ENCODE measurements around the gene SPAG5.

Gene SPAG5

DNA sequence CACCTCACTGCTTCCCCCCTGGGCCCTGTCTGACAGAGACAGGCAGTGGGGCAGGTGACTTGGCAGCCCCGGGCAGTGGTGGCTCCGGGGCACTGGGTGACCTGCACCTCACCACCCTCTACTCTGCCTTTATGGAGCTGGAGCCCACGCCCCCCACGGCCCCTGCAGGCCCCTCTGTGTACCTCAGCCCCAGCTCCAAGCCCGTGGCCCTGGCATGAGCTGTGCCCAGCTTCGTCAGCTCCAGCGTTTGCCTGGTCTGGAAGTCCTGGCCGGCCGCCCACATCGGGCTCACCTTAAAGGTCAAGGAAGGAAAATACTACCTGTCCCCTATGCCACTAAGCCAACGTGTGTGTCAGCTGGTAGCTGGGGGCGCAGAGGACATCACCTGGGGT is 61.6 kb downstream of the SPAG5 start:
- no peak overlapping the region for H3K4me3 ChIP-seq (ENCODE audit: low read depth in 1 of 5, low read length in 5 of 5)
- no peak overlapping the region for H3K27ac ChIP-seq (ENCODE audit: low read depth, low read length)
- H3K4me1 ChIP-seq (ENCODE audit: control insufficient read depth in 5 of 5, insufficient read depth in 5 of 5, low read length in 5 of 5) = no peaks in the 10 kb centered on the region

DNA sequence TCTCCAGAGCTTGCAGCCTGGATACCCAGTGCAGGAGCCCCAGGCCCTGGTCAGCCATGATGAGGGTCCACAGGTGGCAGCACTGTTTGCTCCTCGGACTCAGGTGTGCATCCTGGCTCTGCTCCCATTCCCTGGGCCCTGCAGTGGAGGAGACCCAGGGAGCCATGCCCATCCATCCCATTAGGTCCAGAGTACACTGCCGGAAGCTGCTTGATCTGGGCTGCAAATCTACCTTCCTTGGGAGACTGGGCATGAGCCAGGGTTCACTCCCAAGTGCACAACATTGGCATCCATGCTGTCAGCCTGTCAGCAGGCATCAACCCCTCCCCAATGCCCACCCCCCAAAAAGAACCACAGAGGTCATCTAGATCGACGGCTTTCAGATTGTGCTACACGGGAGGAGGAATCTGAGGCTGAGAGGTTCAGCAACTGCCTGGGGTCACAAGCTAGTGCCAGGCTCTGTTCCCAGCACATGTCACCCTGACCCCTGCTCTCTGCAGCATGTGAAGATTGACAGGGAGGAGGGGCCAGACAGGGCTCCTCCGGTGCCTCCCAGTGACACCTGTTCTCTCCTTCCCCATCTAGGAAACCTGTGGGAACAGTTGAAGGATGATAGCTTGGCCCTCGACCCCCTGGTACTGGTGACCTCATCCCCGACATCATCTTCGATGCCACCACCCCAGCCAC is 62.1 kb downstream of the SPAG5 start:
- Histone ChIP-seq H3K4me1 (ENCODE audit: control insufficient read depth in 5 of 5, insufficient read depth in 5 of 5, low read length in 5 of 5) (no peaks in the 10 kb centered on the region), H3K36me3 (ENCODE audit: control insufficient read depth in 5 of 5, insufficient read depth in 5 of 5, low read length in 5 of 5) (no peaks in the 10 kb centered on the region), H3K27ac (ENCODE audit: low read depth, low read length) (no peak overlapping the region)

More for the DNA sequence above, 61.6 kb downstream of the SPAG5 start:
- Histone ChIP-seq H3K36me3 (ENCODE audit: control insufficient read depth in 5 of 5, insufficient read depth in 5 of 5, low read length in 5 of 5) (no peaks in the 10 kb centered on the region), H3K9me3 (ENCODE audit: control insufficient read depth in 5 of 5, low read length in 5 of 5) (no peaks in the 10 kb centered on the region), H3K27me3 (ENCODE audit: control insufficient read depth in 5 of 5, insufficient read depth in 4 of 5, low read length in 5 of 5) (peaks cover 0 to 3% (median 0%) of the 10 kb centered on the region in 5 donors), H3K9ac (ENCODE audit: low read length in 5 of 5) (no peak overlapping the region)

DNA sequence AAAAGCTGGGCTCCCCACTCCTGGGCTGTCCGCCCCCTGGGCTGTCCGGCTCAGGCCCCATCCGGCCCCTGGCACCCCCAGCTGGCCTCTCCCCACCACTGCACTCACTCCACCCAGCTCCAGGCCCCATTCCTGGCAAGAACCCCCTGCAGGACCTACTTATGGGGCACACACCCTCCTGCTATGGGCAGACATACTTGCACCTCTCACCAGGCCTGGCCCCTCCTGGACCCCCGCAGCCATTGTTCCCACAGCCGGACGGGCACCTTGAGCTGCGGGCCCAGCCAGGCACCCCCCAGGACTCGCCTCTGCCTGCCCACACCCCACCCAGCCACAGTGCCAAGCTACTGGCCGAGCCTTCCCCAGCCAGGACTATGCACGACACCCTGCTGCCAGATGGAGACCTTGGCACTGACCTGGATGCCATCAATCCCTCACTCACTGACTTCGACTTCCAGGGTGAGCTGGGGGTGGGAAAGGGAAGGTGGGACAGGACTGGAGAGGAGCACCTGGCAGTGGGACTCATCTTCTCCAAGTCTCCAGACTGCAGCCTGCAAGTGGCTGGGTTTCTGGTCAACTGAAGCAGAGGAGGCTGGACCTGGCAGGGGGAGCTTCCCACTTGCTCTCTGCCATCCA is 64.0 kb downstream of the SPAG5 start:
- Histone ChIP-seq H3K4me1 (ENCODE audit: control insufficient read depth in 5 of 5, insufficient read depth in 5 of 5, low read length in 5 of 5) (no peaks in the 10 kb centered on the region), H3K27ac (ENCODE audit: low read depth, low read length) (no peak overlapping the region), H3K9ac (ENCODE audit: low read length in 5 of 5) (no peak overlapping the region), H3K9me3 (ENCODE audit: control insufficient read depth in 5 of 5, low read length in 5 of 5) (no peaks in the 10 kb centered on the region), H3K4me3 (ENCODE audit: low read depth in 1 of 5, low read length in 5 of 5) (no peak overlapping the region), H3K27me3 (ENCODE audit: control insufficient read depth in 5 of 5, insufficient read depth in 4 of 5, low read length in 5 of 5) (peaks cover 0 to 10% (median 4%) of the 10 kb centered on the region in 5 donors), H3K36me3 (ENCODE audit: control insufficient read depth in 5 of 5, insufficient read depth in 5 of 5, low read length in 5 of 5) (no peaks in the 10 kb centered on the region)

More for the DNA sequence above, 62.1 kb downstream of the SPAG5 start:
- Histone ChIP-seq H3K9ac (ENCODE audit: low read length in 5 of 5) (no peak overlapping the region), H3K27me3 (ENCODE audit: control insufficient read depth in 5 of 5, insufficient read depth in 4 of 5, low read length in 5 of 5) (peaks cover 0 to 3% (median 1%) of the 10 kb centered on the region in 5 donors), H3K4me3 (ENCODE audit: low read depth in 1 of 5, low read length in 5 of 5) (no peak overlapping the region), H3K9me3 (ENCODE audit: control insufficient read depth in 5 of 5, low read length in 5 of 5) (no peaks in the 10 kb centered on the region)

DNA sequence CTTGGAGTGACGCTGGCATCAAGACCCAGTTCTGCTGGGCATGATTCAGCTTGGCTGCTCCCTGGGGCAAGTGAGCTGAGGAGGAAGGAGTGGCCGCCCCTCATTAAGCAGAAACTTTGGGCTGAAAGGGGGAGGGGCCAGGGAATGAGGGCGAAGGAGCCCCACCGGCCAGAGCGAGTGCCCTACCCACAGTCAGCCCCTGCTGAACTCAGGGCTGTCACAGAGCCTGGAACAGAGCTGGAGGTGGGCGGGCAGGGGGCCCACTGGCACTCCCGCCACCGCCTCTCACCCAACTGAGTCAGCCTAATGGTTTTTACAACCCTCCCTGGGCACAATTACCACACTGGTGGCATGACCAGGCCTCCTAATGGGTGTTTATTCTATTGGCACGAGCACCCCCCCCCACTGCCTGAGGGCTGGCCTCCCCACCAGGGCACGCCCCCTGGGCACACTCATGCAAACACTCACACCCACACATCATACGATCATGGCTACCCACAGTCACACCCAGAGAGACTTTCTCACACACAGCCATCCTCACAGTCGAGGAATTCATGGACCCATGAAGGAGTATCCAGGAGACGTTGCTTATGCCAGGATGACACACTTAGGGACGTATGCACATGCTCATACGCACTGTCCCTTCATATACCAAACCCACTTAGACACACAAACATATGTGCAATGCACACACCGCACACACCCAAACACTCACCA is 65.6 kb downstream of the SPAG5 start:
- Histone ChIP-seq H3K9ac (ENCODE audit: low read length in 5 of 5) (no peak overlapping the region), H3K9me3 (ENCODE audit: control insufficient read depth in 5 of 5, low read length in 5 of 5) (no peaks in the 10 kb centered on the region), H3K27me3 (ENCODE audit: control insufficient read depth in 5 of 5, insufficient read depth in 4 of 5, low read length in 5 of 5) (peaks cover 0 to 10% (median 4%) of the 10 kb centered on the region in 5 donors), H3K4me3 (ENCODE audit: low read depth in 1 of 5, low read length in 5 of 5) (no peak overlapping the region), H3K4me1 (ENCODE audit: control insufficient read depth in 5 of 5, insufficient read depth in 5 of 5, low read length in 5 of 5) (no peaks in the 10 kb centered on the region), H3K36me3 (ENCODE audit: control insufficient read depth in 5 of 5, insufficient read depth in 5 of 5, low read length in 5 of 5) (no peaks in the 10 kb centered on the region), H3K27ac (ENCODE audit: low read depth, low read length) (no peak overlapping the region)

DNA sequence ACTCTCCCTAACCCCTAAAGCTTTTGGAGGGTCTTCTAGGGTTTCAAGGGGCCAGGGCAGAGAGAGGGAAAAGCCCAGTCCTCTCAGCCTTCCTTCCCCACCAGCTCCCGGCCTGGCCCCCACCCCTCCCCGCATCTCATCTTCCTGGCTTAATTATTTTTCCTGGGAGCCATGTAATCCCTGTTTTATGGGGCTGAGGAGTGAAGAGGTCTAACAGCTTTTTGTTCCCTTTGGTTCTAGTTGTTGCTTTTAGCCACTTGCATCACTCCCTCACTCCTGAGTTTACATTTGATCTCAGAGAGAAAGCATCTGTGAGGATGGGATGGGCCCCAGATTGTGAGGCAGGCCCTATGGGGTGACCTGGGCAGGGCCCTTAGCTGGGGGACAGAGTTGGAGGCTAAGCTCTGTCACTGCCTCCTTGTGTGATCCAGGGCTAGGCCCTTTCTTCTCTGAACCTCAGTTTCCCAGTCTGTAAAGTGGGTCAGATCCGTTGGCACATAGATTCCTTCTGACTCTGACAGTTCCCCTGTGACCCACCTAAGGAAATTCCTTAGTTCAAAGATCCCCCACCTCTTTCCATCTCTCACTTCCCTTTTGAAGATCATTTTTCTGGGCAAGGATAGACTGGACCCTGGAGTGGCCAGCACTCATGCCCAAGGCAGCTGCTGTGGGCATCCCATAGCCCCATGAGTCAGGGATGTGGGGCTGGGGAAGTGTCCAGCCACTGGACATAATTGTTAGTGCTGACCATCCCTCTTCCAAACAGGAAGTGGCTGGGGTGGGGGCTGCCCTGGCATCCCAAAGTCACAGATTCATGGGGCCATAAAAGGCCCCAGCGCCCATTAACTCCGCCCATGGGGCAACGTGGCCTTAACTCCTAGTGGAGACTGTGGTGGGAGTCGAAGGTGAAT is 66.5 kb downstream of the SPAG5 start:
- Histone ChIP-seq H3K36me3 (ENCODE audit: control insufficient read depth in 5 of 5, insufficient read depth in 5 of 5, low read length in 5 of 5) (no peaks in the 10 kb centered on the region), H3K4me3 (ENCODE audit: low read depth in 1 of 5, low read length in 5 of 5) (no peak overlapping the region), H3K27me3 (ENCODE audit: control insufficient read depth in 5 of 5, insufficient read depth in 4 of 5, low read length in 5 of 5) (peaks cover 0 to 10% (median 4%) of the 10 kb centered on the region in 5 donors), H3K9me3 (ENCODE audit: control insufficient read depth in 5 of 5, low read length in 5 of 5) (no peaks in the 10 kb centered on the region), H3K9ac (ENCODE audit: low read length in 5 of 5) (no peak overlapping the region), H3K27ac (ENCODE audit: low read depth, low read length) (no peak overlapping the region), H3K4me1 (ENCODE audit: control insufficient read depth in 5 of 5, insufficient read depth in 5 of 5, low read length in 5 of 5) (no peaks in the 10 kb centered on the region)

DNA sequence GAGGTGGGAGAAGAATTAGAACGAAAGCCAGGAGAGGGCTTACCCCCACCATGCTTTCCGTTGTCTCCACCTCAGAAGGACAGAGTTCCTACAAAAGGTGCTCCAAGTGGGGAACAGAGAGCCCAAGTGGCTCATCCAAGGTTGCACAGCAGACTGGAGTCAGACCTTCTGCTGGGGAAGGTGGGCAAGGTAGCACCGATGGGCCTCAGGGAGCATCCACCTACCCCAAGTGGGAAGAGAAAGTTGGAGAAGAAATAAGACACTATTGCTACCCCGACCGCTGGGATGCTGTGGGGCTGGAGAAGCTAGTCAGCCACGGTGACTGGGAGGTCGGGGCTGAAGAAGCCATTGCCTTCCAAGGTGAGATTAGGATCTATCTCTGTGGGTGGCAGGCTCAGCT is 67.9 kb downstream of the SPAG5 start:
- no peak overlapping the region for H3K9ac ChIP-seq (ENCODE audit: low read length in 5 of 5)
- H3K4me3 ChIP-seq (ENCODE audit: low read depth in 1 of 5, low read length in 5 of 5) = no peak overlapping the region
- H3K4me1 ChIP-seq (ENCODE audit: control insufficient read depth in 5 of 5, insufficient read depth in 5 of 5, low read length in 5 of 5) = no peaks in the 10 kb centered on the region
- H3K36me3 ChIP-seq (ENCODE audit: control insufficient read depth in 5 of 5, insufficient read depth in 5 of 5, low read length in 5 of 5) = no peaks in the 10 kb centered on the region
- H3K9me3 ChIP-seq (ENCODE audit: control insufficient read depth in 5 of 5, low read length in 5 of 5) = no peaks in the 10 kb centered on the region
- H3K27ac ChIP-seq (ENCODE audit: low read depth, low read length) = no peak overlapping the region
- H3K27me3 ChIP-seq (ENCODE audit: control insufficient read depth in 5 of 5, insufficient read depth in 4 of 5, low read length in 5 of 5) = peaks cover 0 to 9% (median 4%) of the 10 kb centered on the region in 5 donors

DNA sequence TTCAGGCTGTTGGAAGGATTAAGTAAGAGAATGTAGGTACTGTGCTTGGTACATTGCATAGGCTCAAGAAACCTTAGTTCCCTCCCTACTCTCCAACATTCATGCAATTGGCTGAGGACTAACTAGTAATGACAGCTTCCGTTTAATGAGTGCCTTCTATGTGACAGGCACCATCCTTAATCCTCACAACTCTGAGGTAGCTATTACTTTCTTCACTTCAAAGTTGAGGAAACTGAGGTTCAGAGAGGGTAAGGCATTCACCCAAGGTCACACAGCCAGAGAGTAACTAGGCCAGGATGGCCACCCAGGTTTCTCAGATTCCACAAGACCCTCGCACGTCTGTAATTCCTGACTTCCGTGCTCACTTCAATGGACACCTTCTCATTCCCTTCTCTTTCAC is 68.6 kb downstream of the SPAG5 start:
- H3K27me3 ChIP-seq (ENCODE audit: control insufficient read depth in 5 of 5, insufficient read depth in 4 of 5, low read length in 5 of 5) = peaks cover 0 to 9% (median 4%) of the 10 kb centered on the region in 5 donors
- H3K9me3 ChIP-seq (ENCODE audit: control insufficient read depth in 5 of 5, low read length in 5 of 5) = no peaks in the 10 kb centered on the region
- no peak overlapping the region for H3K9ac ChIP-seq (ENCODE audit: low read length in 5 of 5)
- H3K4me3 ChIP-seq (ENCODE audit: low read depth in 1 of 5, low read length in 5 of 5) = no peak overlapping the region
- no peaks in the 10 kb centered on the region for H3K4me1 ChIP-seq (ENCODE audit: control insufficient read depth in 5 of 5, insufficient read depth in 5 of 5, low read length in 5 of 5)
- H3K36me3 ChIP-seq (ENCODE audit: control insufficient read depth in 5 of 5, insufficient read depth in 5 of 5, low read length in 5 of 5) = no peaks in the 10 kb centered on the region
- H3K27ac ChIP-seq (ENCODE audit: low read depth, low read length) = no peak overlapping the region

DNA sequence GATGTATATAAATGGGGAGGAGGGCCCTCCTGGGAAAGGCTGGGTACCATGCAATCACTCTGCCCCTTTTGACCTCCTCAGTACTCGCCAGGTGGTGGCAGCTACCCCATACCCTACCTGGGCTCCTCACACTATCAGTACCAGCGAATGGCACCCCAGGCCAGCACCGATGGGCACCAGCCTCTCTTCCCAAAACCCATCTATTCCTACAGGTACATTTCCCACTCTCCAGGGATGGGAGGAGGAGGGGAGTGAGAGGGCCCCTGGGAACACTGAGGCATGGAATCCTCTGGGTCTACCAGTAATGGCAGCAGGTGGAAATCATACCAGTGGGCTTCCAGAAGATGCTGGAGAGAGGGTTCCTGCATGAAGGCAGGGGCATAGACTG is 69.8 kb downstream of the SPAG5 start:
- Histone ChIP-seq H3K27me3 (ENCODE audit: control insufficient read depth in 5 of 5, insufficient read depth in 4 of 5, low read length in 5 of 5) (peaks cover 0 to 9% (median 4%) of the 10 kb centered on the region in 5 donors), H3K9ac (ENCODE audit: low read length in 5 of 5) (no peak overlapping the region), H3K27ac (ENCODE audit: low read depth, low read length) (no peak overlapping the region), H3K9me3 (ENCODE audit: control insufficient read depth in 5 of 5, low read length in 5 of 5) (no peaks in the 10 kb centered on the region), H3K36me3 (ENCODE audit: control insufficient read depth in 5 of 5, insufficient read depth in 5 of 5, low read length in 5 of 5) (no peaks in the 10 kb centered on the region), H3K4me1 (ENCODE audit: control insufficient read depth in 5 of 5, insufficient read depth in 5 of 5, low read length in 5 of 5) (no peaks in the 10 kb centered on the region), H3K4me3 (ENCODE audit: low read depth in 1 of 5, low read length in 5 of 5) (no peak overlapping the region)

DNA sequence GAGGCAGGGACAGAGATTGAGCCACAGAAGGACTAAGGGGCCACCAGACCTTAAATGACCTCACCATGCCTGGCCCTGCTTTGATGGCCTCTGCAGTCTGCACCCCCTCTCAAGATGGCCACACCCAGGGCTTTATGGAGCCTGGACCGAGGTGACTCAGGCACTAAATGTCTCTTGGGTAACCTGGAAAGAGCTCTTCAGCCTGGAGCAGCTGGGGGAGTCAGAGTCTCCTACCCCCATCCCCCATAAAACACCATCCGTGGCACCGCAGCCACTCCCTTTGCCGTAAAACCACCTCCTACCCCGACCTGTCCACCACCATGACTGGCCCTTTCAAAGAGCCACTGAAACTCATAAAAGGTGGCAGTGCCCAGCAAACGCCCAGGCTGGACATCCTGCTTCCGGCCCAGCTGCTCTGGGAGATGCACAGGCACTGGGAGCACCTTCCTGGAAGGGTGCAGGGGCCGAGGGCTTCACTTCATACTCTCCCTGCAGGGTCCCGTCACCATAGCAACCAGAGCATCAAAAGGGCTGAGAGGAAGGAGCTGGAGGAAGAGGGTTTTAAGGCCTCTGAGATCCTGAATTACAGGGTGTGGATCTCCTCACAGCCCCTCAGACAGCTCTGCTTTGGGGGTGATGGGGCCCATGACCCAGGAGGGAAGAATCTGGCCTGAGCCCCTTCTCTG is 70.4 kb downstream of the SPAG5 start:
- Histone ChIP-seq H3K36me3 (ENCODE audit: control insufficient read depth in 5 of 5, insufficient read depth in 5 of 5, low read length in 5 of 5) (no peaks in the 10 kb centered on the region), H3K27ac (ENCODE audit: low read depth, low read length) (no peak overlapping the region), H3K9me3 (ENCODE audit: control insufficient read depth in 5 of 5, low read length in 5 of 5) (no peaks in the 10 kb centered on the region), H3K27me3 (ENCODE audit: control insufficient read depth in 5 of 5, insufficient read depth in 4 of 5, low read length in 5 of 5) (peaks cover 0 to 9% (median 4%) of the 10 kb centered on the region in 5 donors), H3K9ac (ENCODE audit: low read length in 5 of 5) (no peak overlapping the region), H3K4me1 (ENCODE audit: control insufficient read depth in 5 of 5, insufficient read depth in 5 of 5, low read length in 5 of 5) (no peaks in the 10 kb centered on the region), H3K4me3 (ENCODE audit: low read depth in 1 of 5, low read length in 5 of 5) (no peak overlapping the region)
